Measurements from ENCODE around the gene SERPINB5.

The SERPINB5 gene

DNA sequence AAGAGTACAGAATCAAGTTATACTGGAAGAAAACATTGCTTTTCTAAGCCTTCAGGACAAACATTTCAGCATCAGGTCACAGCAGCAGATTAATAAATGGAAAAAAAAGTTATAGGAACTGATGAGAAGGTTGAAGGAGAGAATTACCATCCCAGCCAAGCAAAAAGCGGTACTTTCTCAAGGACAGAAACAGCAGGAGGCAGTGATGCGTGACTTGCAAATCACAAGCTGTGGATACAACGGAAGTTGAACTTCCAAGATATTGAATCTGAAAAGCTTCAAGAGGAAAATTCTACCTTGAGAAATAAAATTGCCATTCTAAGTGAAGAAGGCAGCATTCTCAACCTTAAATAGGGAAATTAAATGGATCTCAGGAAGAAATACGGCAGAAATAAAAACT lies 46.9 kb downstream of the SERPINB5 start:
- H2BK15ac ChIP-seq (ENCODE audit: low read depth, poor library complexity, severe bottlenecking) = no peak overlapping the region
- H3K14ac ChIP-seq (ENCODE audit: low read length in 2 of 2) = no peak overlapping the region
- H3K27ac ChIP-seq (ENCODE audit: low read length, poor library complexity, severe bottlenecking) = no peak overlapping the region
- no peak overlapping the region for H2BK5ac ChIP-seq (ENCODE audit: low read depth, low read length, poor library complexity, severe bottlenecking)
- no peak overlapping the region for H3K4me2 ChIP-seq (ENCODE audit: low read length, poor library complexity, severe bottlenecking)
- no peak overlapping the region for H2AK5ac ChIP-seq (ENCODE audit: low read length, severe bottlenecking)
- DNase-seq = no peak
- no peak overlapping the region for H2BK12ac ChIP-seq (ENCODE audit: low read length in 2 of 2)
- no peaks in the 10 kb centered on the region for H3K4me1 ChIP-seq (ENCODE audit: control insufficient read depth, insufficient read depth, low read depth, low read length)
- no peak overlapping the region for H3K18ac ChIP-seq (ENCODE audit: low read depth in 1 of 2, low read length in 2 of 2)
- no peak overlapping the region for H3K4ac ChIP-seq (ENCODE audit: low read depth in 1 of 2, low read length in 2 of 2)
- H2BK120ac ChIP-seq (ENCODE audit: low read depth, low read length) = no peak overlapping the region
- no peak overlapping the region for H4K91ac ChIP-seq (ENCODE audit: low read length)
- H3K27me3 ChIP-seq (ENCODE audit: control insufficient read depth in 1 of 2, insufficient read depth in 1 of 2, low read length in 2 of 2) = peaks cover 0 to 7% of the 10 kb centered on the region in 2 experiments
- no peak overlapping the region for H3K4me3 ChIP-seq (ENCODE audit: insufficient read depth in 1 of 2, low read depth in 1 of 2, low read length in 2 of 2)
- no peaks in the 10 kb centered on the region for H3K36me3 ChIP-seq (ENCODE audit: control insufficient read depth in 1 of 2, insufficient read depth in 2 of 2, low read depth in 1 of 2, low read length in 2 of 2)
- no peak overlapping the region for H4K8ac ChIP-seq (ENCODE audit: low read length)
- no peak overlapping the region for H2AFZ ChIP-seq (ENCODE audit: low read depth, low read length)
- H3K23ac ChIP-seq (ENCODE audit: low read length in 2 of 2) = no peak overlapping the region
- no peak overlapping the region for H3K9ac ChIP-seq (ENCODE audit: low read length)
- H3K9me3 ChIP-seq (ENCODE audit: control insufficient read depth, low read length) = no peaks in the 10 kb centered on the region
- WGBS = 41% methylated on average over 4 of the region's 4 CpGs
- no peaks in the 10 kb centered on the region for H3K79me1 ChIP-seq (replicated peaks; ENCODE audit: low read length, poor library complexity, severe bottlenecking)

GRCh38 chr18:63527251-63527650 lies 50.5 kb downstream of the SERPINB5 start:
- Histone ChIP-seq H3K9me3 (ENCODE audit: control insufficient read depth, low read length) (no peaks in the 10 kb centered on the region), H3K23ac (ENCODE audit: low read length in 2 of 2) (no peak overlapping the region), H3K4ac (ENCODE audit: low read depth in 1 of 2, low read length in 2 of 2) (no peak overlapping the region), H4K8ac (ENCODE audit: low read length) (no peak overlapping the region), H3K9ac (ENCODE audit: low read length) (no peak overlapping the region), H3K79me1 (replicated peaks; ENCODE audit: low read length, poor library complexity, severe bottlenecking) (no peaks in the 10 kb centered on the region), H2AK5ac (ENCODE audit: low read length, severe bottlenecking) (no peak overlapping the region), H4K91ac (ENCODE audit: low read length) (no peak overlapping the region), H3K4me2 (ENCODE audit: low read length, poor library complexity, severe bottlenecking) (no peak overlapping the region), H2AFZ (ENCODE audit: low read depth, low read length) (no peak overlapping the region), H3K14ac (ENCODE audit: low read length in 2 of 2) (no peak overlapping the region), H3K4me1 (ENCODE audit: control insufficient read depth, insufficient read depth, low read depth, low read length) (no peaks in the 10 kb centered on the region), H3K4me3 (ENCODE audit: insufficient read depth in 1 of 2, low read depth in 1 of 2, low read length in 2 of 2) (no peak overlapping the region), H3K27me3 (ENCODE audit: control insufficient read depth in 1 of 2, insufficient read depth in 1 of 2, low read length in 2 of 2) (no peaks in the 10 kb centered on the region), H2BK120ac (ENCODE audit: low read depth, low read length) (no peak overlapping the region), H3K18ac (ENCODE audit: low read depth in 1 of 2, low read length in 2 of 2) (no peak overlapping the region), H2BK15ac (ENCODE audit: low read depth, poor library complexity, severe bottlenecking) (no peak overlapping the region), H3K36me3 (ENCODE audit: control insufficient read depth in 1 of 2, insufficient read depth in 2 of 2, low read depth in 1 of 2, low read length in 2 of 2) (no peaks in the 10 kb centered on the region), H2BK5ac (ENCODE audit: low read depth, low read length, poor library complexity, severe bottlenecking) (no peak overlapping the region), H2BK12ac (ENCODE audit: low read length in 2 of 2) (no peak overlapping the region), H3K27ac (ENCODE audit: low read length, poor library complexity, severe bottlenecking) (no peak overlapping the region)
- no peak for DNase-seq

- H3K27me3 ChIP-seq (ENCODE audit: control insufficient read depth in 1 of 2, insufficient read depth in 1 of 2, low read length in 2 of 2) = no peaks in the 10 kb centered on the region
- H4K8ac ChIP-seq (ENCODE audit: low read length) = no peak overlapping the region
- no peaks in the 10 kb centered on the region for H3K36me3 ChIP-seq (ENCODE audit: control insufficient read depth in 1 of 2, insufficient read depth in 2 of 2, low read depth in 1 of 2, low read length in 2 of 2)
- no peak overlapping the region for H4K91ac ChIP-seq (ENCODE audit: low read length)
- H3K9me3 ChIP-seq (ENCODE audit: control insufficient read depth, low read length) = no peaks in the 10 kb centered on the region
- no peak overlapping the region for H3K14ac ChIP-seq (ENCODE audit: low read length in 2 of 2)
- no peak overlapping the region for H3K4me2 ChIP-seq (ENCODE audit: low read length, poor library complexity, severe bottlenecking)
- no peak overlapping the region for H3K18ac ChIP-seq (ENCODE audit: low read depth in 1 of 2, low read length in 2 of 2)
- H3K4ac ChIP-seq (ENCODE audit: low read depth in 1 of 2, low read length in 2 of 2) = no peak overlapping the region
- WGBS = 86% methylated on average over 4 of the region's 5 CpGs
- DNase-seq = no peak
- H3K23ac ChIP-seq (ENCODE audit: low read length in 2 of 2) = no peak overlapping the region
- no peak overlapping the region for H3K9ac ChIP-seq (ENCODE audit: low read length)
- no peak overlapping the region for H2AK5ac ChIP-seq (ENCODE audit: low read length, severe bottlenecking)
- no peaks in the 10 kb centered on the region for H3K4me1 ChIP-seq (ENCODE audit: control insufficient read depth, insufficient read depth, low read depth, low read length)
- no peak overlapping the region for H2BK15ac ChIP-seq (ENCODE audit: low read depth, poor library complexity, severe bottlenecking)
- no peaks in the 10 kb centered on the region for H3K79me1 ChIP-seq (replicated peaks; ENCODE audit: low read length, poor library complexity, severe bottlenecking)
- H2BK120ac ChIP-seq (ENCODE audit: low read depth, low read length) = no peak overlapping the region
- no peak overlapping the region for H2AFZ ChIP-seq (ENCODE audit: low read depth, low read length)
- no peak overlapping the region for H3K4me3 ChIP-seq (ENCODE audit: insufficient read depth in 1 of 2, low read depth in 1 of 2, low read length in 2 of 2)
- H3K27ac ChIP-seq (ENCODE audit: low read length, poor library complexity, severe bottlenecking) = no peak overlapping the region
- H2BK12ac ChIP-seq (ENCODE audit: low read length in 2 of 2) = no peak overlapping the region
- H2BK5ac ChIP-seq (ENCODE audit: low read depth, low read length, poor library complexity, severe bottlenecking) = no peak overlapping the region
Observed at GRCh38 chr18:63528863-63529492, 52.2 kb downstream of the SERPINB5 start.

GRCh38 chr18:63532471-63532870 lies 55.7 kb downstream of the SERPINB5 start:
- no peaks in the 10 kb centered on the region for H3K9me3 ChIP-seq (ENCODE audit: control insufficient read depth, low read length)
- H3K18ac ChIP-seq (ENCODE audit: low read depth in 1 of 2, low read length in 2 of 2) = no peak overlapping the region
- no peak overlapping the region for H3K4ac ChIP-seq (ENCODE audit: low read depth in 1 of 2, low read length in 2 of 2)
- no peak overlapping the region for H2BK15ac ChIP-seq (ENCODE audit: low read depth, poor library complexity, severe bottlenecking)
- H2BK12ac ChIP-seq (ENCODE audit: low read length in 2 of 2) = no peak overlapping the region
- H2BK120ac ChIP-seq (ENCODE audit: low read depth, low read length) = no peak overlapping the region
- no peak overlapping the region for H3K14ac ChIP-seq (ENCODE audit: low read length in 2 of 2)
- no peak overlapping the region for H3K23ac ChIP-seq (ENCODE audit: low read length in 2 of 2)
- H3K9ac ChIP-seq (ENCODE audit: low read length) = no peak overlapping the region
- no peaks in the 10 kb centered on the region for H3K79me1 ChIP-seq (replicated peaks; ENCODE audit: low read length, poor library complexity, severe bottlenecking)
- no peak overlapping the region for H3K4me3 ChIP-seq (ENCODE audit: insufficient read depth in 1 of 2, low read depth in 1 of 2, low read length in 2 of 2)
- WGBS = 98% methylated on average over 2 of the region's 2 CpGs
- H3K4me2 ChIP-seq (ENCODE audit: low read length, poor library complexity, severe bottlenecking) = no peak overlapping the region
- no peak for DNase-seq
- H3K27me3 ChIP-seq (ENCODE audit: control insufficient read depth in 1 of 2, insufficient read depth in 1 of 2, low read length in 2 of 2) = no peaks in the 10 kb centered on the region
- no peak overlapping the region for H4K91ac ChIP-seq (ENCODE audit: low read length)
- H2BK5ac ChIP-seq (ENCODE audit: low read depth, low read length, poor library complexity, severe bottlenecking) = no peak overlapping the region
- H2AK5ac ChIP-seq (ENCODE audit: low read length, severe bottlenecking) = no peak overlapping the region
- no peaks in the 10 kb centered on the region for H3K4me1 ChIP-seq (ENCODE audit: control insufficient read depth, insufficient read depth, low read depth, low read length)
- no peak overlapping the region for H3K27ac ChIP-seq (ENCODE audit: low read length, poor library complexity, severe bottlenecking)
- no peak overlapping the region for H4K8ac ChIP-seq (ENCODE audit: low read length)
- H3K36me3 ChIP-seq (ENCODE audit: control insufficient read depth in 1 of 2, insufficient read depth in 2 of 2, low read depth in 1 of 2, low read length in 2 of 2) = no peaks in the 10 kb centered on the region
- H2AFZ ChIP-seq (ENCODE audit: low read depth, low read length) = no peak overlapping the region
